ENCODE measurements around the gene SGTA. TPM values are rescaled to one million over a fixed set of nuclear protein-coding genes. Genes with fewer than 3 reads are reported as not detected.

The SGTA gene
- total and polyA plus RNA-seq, 2 of the 13 experiments (the other 11 are each of a cell fraction or from before 2014, with no cell fraction given) = 43.9 to 47.4 TPM

- TF ChIP-seq, protein P1, sequence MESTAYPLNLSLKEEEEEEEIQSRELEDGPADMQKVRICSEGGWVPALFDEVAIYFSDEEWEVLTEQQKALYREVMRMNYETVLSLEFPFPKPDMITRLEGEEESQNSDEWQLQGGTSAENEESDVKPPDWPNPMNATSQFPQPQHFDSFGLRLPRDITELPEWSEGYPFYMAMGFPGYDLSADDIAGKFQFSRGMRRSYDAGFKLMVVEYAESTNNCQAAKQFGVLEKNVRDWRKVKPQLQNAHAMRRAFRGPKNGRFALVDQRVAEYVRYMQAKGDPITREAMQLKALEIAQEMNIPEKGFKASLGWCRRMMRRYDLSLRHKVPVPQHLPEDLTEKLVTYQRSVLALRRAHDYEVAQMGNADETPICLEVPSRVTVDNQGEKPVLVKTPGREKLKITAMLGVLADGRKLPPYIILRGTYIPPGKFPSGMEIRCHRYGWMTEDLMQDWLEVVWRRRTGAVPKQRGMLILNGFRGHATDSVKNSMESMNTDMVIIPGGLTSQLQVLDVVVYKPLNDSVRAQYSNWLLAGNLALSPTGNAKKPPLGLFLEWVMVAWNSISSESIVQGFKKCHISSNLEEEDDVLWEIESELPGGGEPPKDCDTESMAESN (CRISPR knock-in tag; conservative IDR thresholded peaks at IDR 0.05) = peak; percentile 41; the same call in 1 of the 2 replicates
- peak; percentile 47; the same call in 1 of the 2 replicates for TF ChIP-seq ZBTB43 (CRISPR knock-in tag; conservative IDR thresholded peaks at IDR 0.05)
- no peak for TF ChIP-seq SP1 (IDR thresholded peaks at IDR 0.05)
- peak; percentile 91 for TF ChIP-seq SP1 (CRISPR knock-in tag; IDR thresholded peaks at IDR 0.05)
- no peak for TF ChIP-seq ZBTB34 (CRISPR knock-in tag; IDR thresholded peaks at IDR 0.05)
- TF ChIP-seq ZNF687 (CRISPR knock-in tag; IDR thresholded peaks at IDR 0.05) = peak; percentile 84
- peak; percentile 39; the same call in 1 of the 2 replicates for TF ChIP-seq MTF2 (CRISPR knock-in tag; IDR thresholded peaks at IDR 0.05; ENCODE audit: borderline replicate concordance)
- TF ChIP-seq, protein P2, sequence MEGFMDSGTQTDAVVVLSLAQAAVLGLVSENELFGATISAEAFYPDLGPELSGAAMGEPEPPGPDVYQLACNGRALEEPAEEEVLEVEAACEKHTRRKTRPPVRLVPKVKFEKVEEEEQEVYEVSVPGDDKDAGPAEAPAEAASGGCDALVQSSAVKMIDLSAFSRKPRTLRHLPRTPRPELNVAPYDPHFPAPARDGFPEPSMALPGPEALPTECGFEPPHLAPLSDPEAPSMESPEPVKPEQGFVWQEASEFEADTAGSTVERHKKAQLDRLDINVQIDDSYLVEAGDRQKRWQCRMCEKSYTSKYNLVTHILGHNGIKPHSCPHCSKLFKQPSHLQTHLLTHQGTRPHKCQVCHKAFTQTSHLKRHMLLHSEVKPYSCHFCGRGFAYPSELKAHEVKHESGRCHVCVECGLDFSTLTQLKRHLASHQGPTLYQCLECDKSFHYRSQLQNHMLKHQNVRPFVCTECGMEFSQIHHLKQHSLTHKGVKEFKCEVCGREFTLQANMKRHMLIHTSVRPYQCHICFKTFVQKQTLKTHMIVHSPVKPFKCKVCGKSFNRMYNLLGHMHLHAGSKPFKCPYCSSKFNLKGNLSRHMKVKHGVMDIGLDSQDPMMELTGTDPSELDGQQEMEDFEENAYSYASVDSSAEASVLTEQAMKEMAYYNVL (CRISPR knock-in tag; IDR thresholded peaks at IDR 0.05; ENCODE audit: borderline replicate concordance) = peak; percentile 52; the same call in 1 of the 2 replicates
- no peak for TF ChIP-seq KLF16 (CRISPR knock-in tag; IDR thresholded peaks at IDR 0.05)
- TF ChIP-seq ZNF761 (CRISPR knock-in tag; conservative IDR thresholded peaks at IDR 0.05) = 0 out of 2 replicates have a peak, but pooled peaks have one; percentile 45
- no peak for TF ChIP-seq SIX1 (CRISPR knock-in tag; IDR thresholded peaks at IDR 0.05; ENCODE audit: borderline replicate concordance)
- TF ChIP-seq ELF4 (CRISPR knock-in tag; IDR thresholded peaks at IDR 0.05; ENCODE audit: borderline replicate concordance) = no peak
- TF ChIP-seq, protein P3, sequence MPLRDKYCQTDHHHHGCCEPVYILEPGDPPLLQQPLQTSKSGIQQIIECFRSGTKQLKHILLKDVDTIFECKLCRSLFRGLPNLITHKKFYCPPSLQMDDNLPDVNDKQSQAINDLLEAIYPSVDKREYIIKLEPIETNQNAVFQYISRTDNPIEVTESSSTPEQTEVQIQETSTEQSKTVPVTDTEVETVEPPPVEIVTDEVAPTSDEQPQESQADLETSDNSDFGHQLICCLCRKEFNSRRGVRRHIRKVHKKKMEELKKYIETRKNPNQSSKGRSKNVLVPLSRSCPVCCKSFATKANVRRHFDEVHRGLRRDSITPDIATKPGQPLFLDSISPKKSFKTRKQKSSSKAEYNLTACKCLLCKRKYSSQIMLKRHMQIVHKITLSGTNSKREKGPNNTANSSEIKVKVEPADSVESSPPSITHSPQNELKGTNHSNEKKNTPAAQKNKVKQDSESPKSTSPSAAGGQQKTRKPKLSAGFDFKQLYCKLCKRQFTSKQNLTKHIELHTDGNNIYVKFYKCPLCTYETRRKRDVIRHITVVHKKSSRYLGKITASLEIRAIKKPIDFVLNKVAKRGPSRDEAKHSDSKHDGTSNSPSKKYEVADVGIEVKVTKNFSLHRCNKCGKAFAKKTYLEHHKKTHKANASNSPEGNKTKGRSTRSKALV (CRISPR knock-in tag; IDR thresholded peaks at IDR 0.05) = no peak
These were observed 2.3 kb upstream of the SGTA start, which contains the start of gene THOP1 (continued) for GRCh38 chr19:2785244-2785997.

Measured in HepG2 (cell line).